ENCODE measurements around the gene TRAFD1. TPM values are rescaled to one million over a fixed set of nuclear protein-coding genes. Genes with fewer than 3 reads are reported as not detected.

The TRAFD1 gene
- total and polyA plus RNA-seq, 2 donors, result 31.5 to 36.9 TPM

DNA sequence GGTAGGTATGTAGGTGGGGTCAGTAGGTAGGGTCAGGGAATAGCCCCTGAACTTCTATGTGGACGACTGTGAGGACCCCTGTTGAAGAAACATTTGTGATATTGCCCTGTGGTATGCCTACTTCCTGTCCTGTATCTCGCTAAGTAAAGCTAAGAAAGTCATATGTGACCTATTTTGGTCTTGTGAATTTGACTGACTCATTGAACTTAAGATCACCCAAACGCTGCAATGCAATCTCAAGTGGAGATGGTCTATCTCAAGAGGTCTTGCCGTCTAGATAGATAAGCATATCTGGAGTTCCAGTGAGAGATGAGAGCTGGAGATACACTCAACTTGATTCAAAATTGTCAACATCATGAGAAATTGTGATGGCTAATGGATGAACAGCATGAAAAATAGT lies 73.8 kb downstream of the TRAFD1 start:
- H3K36me3 ChIP-seq (ENCODE audit: insufficient read depth), result peaks cover 5% of the 10 kb centered on the region
- H3K4me3 ChIP-seq (ENCODE audit: low read depth, low read length), result no peak overlapping the region
- WGBS, result 68% methylated on average over 4 of the region's 4 CpGs
- H3K27ac ChIP-seq (ENCODE audit: low read depth), result no peak overlapping the region
- H3K4me1 ChIP-seq (ENCODE audit: insufficient read depth), result no peaks in the 10 kb centered on the region
- DNase-seq (ENCODE audit: extremely low spot score), result no peak

Small RNA genes within 50 kb of the gene (small RNA-seq; reads per million reads assigned to genes)
- not detected for gene RF00019

Other genes starting within 250 kb of the TRAFD1 start
- gene TMEM116, start 112.4 kb upstream of the TRAFD1 start, total RNA-seq, result 18.3 TPM
- gene TMEM116, start 112.4 kb upstream of the TRAFD1 start, polyA plus RNA-seq, result 6.4 TPM
- gene ERP29, start 112.1 kb upstream of the TRAFD1 start, total RNA-seq, result 37.5 TPM
- 101 TPM for gene ERP29, start 112.1 kb upstream of the TRAFD1 start, polyA plus RNA-seq
- gene NAA25, start 16.8 kb upstream of the TRAFD1 start, total RNA-seq, result 48.6 TPM
- 7.3 TPM for gene NAA25, start 16.8 kb upstream of the TRAFD1 start, polyA plus RNA-seq